ENCODE measurements around the gene GIT2.

- TF ChIP-seq POLR2AphosphoS5 (IDR thresholded peaks at IDR 0.05) (no peak), POLR2A (IDR thresholded peaks at IDR 0.05) (no peak), CTCF (IDR thresholded peaks at IDR 0.05) (no peak), EP300 (IDR thresholded peaks at IDR 0.05) (no peak)
These were observed 42.5 kb downstream of the GIT2 start for GRCh38 chr12:109953656-109954055.
